Tibial artery (tissue), 4 donors: ENCODE data around the gene SLC5A9.

Source experiments
- DNase-seq, 2 donors: peaks; one replicate each; pipeline ENCODE4 v3.0.0-alpha.2; 2019
- H3K27ac ChIP-seq, 2 donors: fragments of 200-600 bp; sonication (generic) in 1 of 2; 1 replicate in 1 of 2; 2 replicates in 1 of 2; pipeline ENCODE4 v1.5.1; 2018 to 2019; ENCODE audit warnings: mild to moderate bottlenecking in 1 of 2
- H3K27me3 ChIP-seq, 2 donors: fragments of 200-600 bp; sonication (generic) in 1 of 2; one replicate each; pipeline versions ENCODE4 v1.5.1 to v1.6.0; 2016 to 2019
- H3K36me3 ChIP-seq, 3 donors: fragments of 200-600 bp; sonication (generic) in 2 of 3; one replicate each; pipeline ENCODE4 v1.5.1; 2016 to 2019; ENCODE audit warnings: mild to moderate bottlenecking in 2 of 3
- H3K4me1 ChIP-seq, 4 donors: fragments of 200-600 bp; sonication (generic) in 2 of 4; 1 replicate in 3 of 4; 2 replicates in 1 of 4; pipeline ENCODE4 v1.5.1; 2016 to 2019
- H3K4me3 ChIP-seq, 2 donors: fragments of 200-600 bp; sonication (generic) in 1 of 2; 1 replicate in 1 of 2; 2 replicates in 1 of 2; pipeline ENCODE4 v1.5.1; 2018 to 2019; ENCODE audit warnings: mild to moderate bottlenecking in 2 of 2
- H3K9me3 ChIP-seq, 3 donors: fragments of 200-600 bp; sonication (generic) in 1 of 3; one replicate each; pipeline ENCODE4 v1.5.1; 2016 to 2019
- intact Hi-C: fragments of 100-400 bp; cut with DNase I; formaldehyde crosslinking; loops from one replicate; pipeline ENCODE4 v1.15.0; 2023; ENCODE audit warnings: low total_unique reads
- TF ChIP-seq, protein P1 (sequence below), 2 experiments: fragments of 200-600 bp in 1 of 2; fragments of 450-650 bp in 1 of 2; IDR thresholded peaks; one replicate each; pipeline ENCODE4 v1.5.1; 2017 to 2019; ENCODE audit warnings: antibody characterized with exemption in 2 of 2, mild to moderate bottlenecking in 1 of 2, moderate library complexity in 1 of 2

The SLC5A9 gene

DNA sequence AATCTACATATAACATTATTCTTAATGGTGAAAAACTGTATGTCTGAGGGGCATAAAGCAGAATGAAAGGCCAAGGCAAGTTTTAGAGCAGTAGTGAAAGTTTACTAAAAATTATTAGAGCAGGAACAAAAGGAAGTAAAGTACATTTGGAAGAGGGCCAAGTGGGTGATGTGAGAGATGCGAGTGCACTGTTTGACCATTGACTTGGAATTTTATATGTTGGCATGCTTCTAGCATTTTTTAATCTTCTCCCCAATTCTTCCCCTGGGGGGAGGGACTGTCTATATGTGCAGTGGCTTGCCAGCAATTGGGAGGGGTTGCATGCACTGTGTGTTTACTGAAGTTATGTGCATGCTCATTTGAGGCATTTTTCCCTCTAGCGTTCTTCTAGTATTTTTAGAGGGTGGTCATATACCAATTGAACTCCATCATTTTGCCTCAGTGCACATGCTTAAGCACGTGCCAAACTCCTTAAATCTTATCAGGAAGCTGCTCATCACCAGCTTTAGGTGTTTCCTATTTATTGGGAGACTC, 36.1 kb upstream of the SLC5A9 start:
- Histone ChIP-seq H3K9me3 (no peaks in the 10 kb centered on the region), H3K27me3 (peaks cover 0 to 5% of the 10 kb centered on the region in 2 donors), H3K27ac (no peak overlapping the region), H3K36me3 (no peaks in the 10 kb centered on the region), H3K4me1 (no peaks in the 10 kb centered on the region), H3K4me3 (no peak overlapping the region)
- TF ChIP-seq, protein P1, sequence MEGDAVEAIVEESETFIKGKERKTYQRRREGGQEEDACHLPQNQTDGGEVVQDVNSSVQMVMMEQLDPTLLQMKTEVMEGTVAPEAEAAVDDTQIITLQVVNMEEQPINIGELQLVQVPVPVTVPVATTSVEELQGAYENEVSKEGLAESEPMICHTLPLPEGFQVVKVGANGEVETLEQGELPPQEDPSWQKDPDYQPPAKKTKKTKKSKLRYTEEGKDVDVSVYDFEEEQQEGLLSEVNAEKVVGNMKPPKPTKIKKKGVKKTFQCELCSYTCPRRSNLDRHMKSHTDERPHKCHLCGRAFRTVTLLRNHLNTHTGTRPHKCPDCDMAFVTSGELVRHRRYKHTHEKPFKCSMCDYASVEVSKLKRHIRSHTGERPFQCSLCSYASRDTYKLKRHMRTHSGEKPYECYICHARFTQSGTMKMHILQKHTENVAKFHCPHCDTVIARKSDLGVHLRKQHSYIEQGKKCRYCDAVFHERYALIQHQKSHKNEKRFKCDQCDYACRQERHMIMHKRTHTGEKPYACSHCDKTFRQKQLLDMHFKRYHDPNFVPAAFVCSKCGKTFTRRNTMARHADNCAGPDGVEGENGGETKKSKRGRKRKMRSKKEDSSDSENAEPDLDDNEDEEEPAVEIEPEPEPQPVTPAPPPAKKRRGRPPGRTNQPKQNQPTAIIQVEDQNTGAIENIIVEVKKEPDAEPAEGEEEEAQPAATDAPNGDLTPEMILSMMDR (IDR thresholded peaks at IDR 0.05), result no peak
- intact Hi-C loops, result no loop called here
- no peak for DNase-seq

DNA sequence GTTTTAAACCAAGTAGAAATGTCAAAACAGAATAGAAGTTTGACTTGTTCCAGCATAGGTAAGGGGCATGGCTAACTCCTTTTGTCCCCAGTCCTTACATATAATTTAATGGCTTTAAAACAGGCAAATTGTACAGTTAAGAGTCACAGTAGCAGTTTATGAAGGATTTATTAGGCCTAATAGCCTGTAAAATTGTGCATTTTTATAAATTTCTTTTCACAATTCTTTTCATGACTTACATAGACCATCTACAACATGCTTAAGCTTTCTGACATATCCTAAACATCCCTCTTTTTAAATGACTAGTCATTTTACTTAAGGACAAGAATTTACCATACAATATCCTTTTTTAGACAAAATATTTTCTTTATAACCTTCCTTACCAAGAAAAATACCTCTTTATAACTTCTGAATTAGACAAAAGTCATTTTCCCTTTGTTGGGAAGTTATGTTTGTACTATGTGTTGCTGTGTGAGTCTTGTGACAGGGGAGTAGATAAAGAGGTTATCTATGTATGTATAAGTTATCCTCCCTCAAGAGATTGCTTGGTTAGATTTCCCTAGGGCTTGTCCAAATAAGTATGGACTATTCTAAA, 34.5 kb upstream of the SLC5A9 start:
- DNase-seq, result no peak
- Histone ChIP-seq H3K27me3 (peaks cover 0 to 5% of the 10 kb centered on the region in 2 donors), H3K27ac (no peak overlapping the region), H3K9me3 (no peaks in the 10 kb centered on the region), H3K36me3 (no peaks in the 10 kb centered on the region), H3K4me1 (no peaks in the 10 kb centered on the region), H3K4me3 (no peak overlapping the region)
- intact Hi-C loops, result no loop called here
- TF ChIP-seq, protein P1 (IDR thresholded peaks at IDR 0.05), result no peak

DNA sequence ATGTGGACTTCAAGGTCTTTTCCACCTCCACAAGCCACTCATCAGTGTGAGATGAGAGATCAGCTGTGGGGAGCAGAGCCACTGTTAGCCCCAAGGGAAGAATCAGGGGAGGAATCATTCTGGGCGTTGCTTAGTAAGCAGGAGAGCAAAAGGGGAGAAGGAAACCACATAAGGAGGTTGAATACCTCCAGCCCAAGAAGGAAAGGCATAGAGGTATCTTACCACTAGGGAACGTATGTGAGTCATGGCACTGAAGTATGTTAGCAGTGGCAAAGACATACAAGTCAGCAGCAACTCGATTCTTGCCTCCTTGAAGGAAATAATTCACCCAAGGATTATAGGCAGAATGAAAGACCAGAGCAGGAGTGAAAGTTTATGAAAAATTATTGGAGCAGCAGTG, 31.6 kb upstream of the SLC5A9 start:
- Histone ChIP-seq H3K27me3 (peaks cover 0 to 5% of the 10 kb centered on the region in 2 donors), H3K4me3 (no peak overlapping the region), H3K4me1 (no peaks in the 10 kb centered on the region), H3K36me3 (no peaks in the 10 kb centered on the region), H3K27ac (no peak overlapping the region), H3K9me3 (no peaks in the 10 kb centered on the region)
- intact Hi-C loops, result no loop called here
- no peak for DNase-seq
- TF ChIP-seq, protein P1 (IDR thresholded peaks at IDR 0.05), result no peak

DNA sequence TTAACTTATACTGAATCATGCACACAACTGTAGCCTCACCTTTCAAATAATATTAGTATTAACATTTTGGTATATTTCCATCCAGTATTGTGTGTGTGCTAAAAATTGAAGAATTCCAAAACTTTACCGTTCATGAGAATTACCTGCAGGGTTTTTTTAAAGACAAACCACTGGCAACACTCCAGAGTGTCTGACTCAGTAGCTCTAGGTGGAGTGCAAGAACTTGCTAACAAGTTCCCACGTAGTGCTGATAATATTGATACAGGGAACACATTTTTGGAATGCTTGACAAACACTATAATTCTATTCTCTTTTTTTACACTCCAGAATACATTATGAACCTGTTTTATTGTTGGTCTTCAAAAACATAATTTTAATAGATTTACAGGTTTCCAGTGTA, 27.7 kb upstream of the SLC5A9 start:
- no peak overlapping the region for H3K4me3 ChIP-seq
- intact Hi-C loops, result no loop called here
- TF ChIP-seq, protein P1 (IDR thresholded peaks at IDR 0.05), result no peak
- no peaks in the 10 kb centered on the region for H3K4me1 ChIP-seq
- no peaks in the 10 kb centered on the region for H3K9me3 ChIP-seq
- H3K27me3 ChIP-seq, result peaks cover 0 to 5% of the 10 kb centered on the region in 2 donors
- H3K36me3 ChIP-seq, result no peaks in the 10 kb centered on the region
- H3K27ac ChIP-seq, result no peak overlapping the region
- DNase-seq, result no peak

DNA sequence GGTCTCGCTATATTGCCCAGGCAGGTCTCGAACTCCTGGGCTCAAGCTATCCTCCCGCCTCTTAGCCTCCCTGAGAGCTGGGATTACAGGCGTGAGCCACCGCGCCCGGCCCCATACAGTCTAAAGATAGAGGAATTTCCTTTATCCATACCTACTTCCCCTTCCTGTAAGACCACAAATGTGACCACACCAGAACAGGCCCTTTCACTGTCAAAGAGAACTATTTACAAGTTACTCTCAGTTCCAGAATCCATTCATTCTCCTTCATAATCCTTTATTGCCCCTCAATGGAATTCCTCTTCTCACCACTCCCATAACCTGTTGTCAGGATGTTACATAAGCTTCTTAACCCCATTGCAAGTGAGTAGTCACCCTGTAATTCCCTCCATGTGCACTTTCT, 26.3 kb upstream of the SLC5A9 start:
- intact Hi-C loops, result no loop called here
- TF ChIP-seq, protein P1 (IDR thresholded peaks at IDR 0.05), result no peak
- H3K36me3 ChIP-seq, result no peaks in the 10 kb centered on the region
- H3K27ac ChIP-seq, result no peak overlapping the region
- no peak for DNase-seq
- H3K4me3 ChIP-seq, result no peak overlapping the region
- H3K27me3 ChIP-seq, result no peaks in the 10 kb centered on the region
- H3K4me1 ChIP-seq, result no peaks in the 10 kb centered on the region
- no peaks in the 10 kb centered on the region for H3K9me3 ChIP-seq
